Thoracic aorta (tissue), 2 donors: ENCODE data around the gene TTLL8. TPM values are rescaled to one million over a fixed set of nuclear protein-coding genes. Genes with fewer than 3 reads are reported as not detected.

Source experiments
- ATAC-seq: fragments of 150-250 bp; one replicate; pipeline ENCODE4 v1.8.0; 2017; ENCODE audit warnings: low read depth; ENCODE audit not compliant: insufficient number of reproducible peaks, low FRiP score
- DNase-seq: peaks from one replicate; pipeline ENCODE4 v3.0.0-alpha.2; 2020; ENCODE audit warnings: low spot score
- H3K27ac ChIP-seq, 2 donors: fragments of 200-600 bp; sonication (generic); 1 replicate in 1 of 2; 2 replicates in 1 of 2; pipeline ENCODE4 v1.5.1; 2016; ENCODE audit warnings: mild to moderate bottlenecking in 2 of 2, moderate library complexity in 2 of 2
- H3K27me3 ChIP-seq: fragments of 200-600 bp; sonication (generic); replicated peaks from 2 replicates; pipeline ENCODE4 v1.6.0; 2016; ENCODE audit warnings: mild to moderate bottlenecking; ENCODE audit not compliant: insufficient read depth
- H3K36me3 ChIP-seq: fragments of 200-600 bp; sonication (generic); one replicate; pipeline ENCODE4 v1.5.1; 2016
- H3K4me1 ChIP-seq, 2 donors: fragments of 200-600 bp; sonication (generic); 1 replicate in 1 of 2; 2 replicates in 1 of 2; pipeline versions ENCODE4 v1.5.1 to v1.6.0; 2016; ENCODE audit warnings: low read depth in 2 of 2, mild to moderate bottlenecking in 1 of 2; ENCODE audit not compliant: control insufficient read depth in 1 of 2
- H3K4me3 ChIP-seq: fragments of 200-600 bp; sonication (generic); 2 replicates; pipeline ENCODE4 v1.5.1; 2016; ENCODE audit warnings: mild to moderate bottlenecking
- H3K9me3 ChIP-seq: fragments of 200-600 bp; sonication (generic); 2 replicates; pipeline ENCODE4 v1.5.1; 2016
- CTCF ChIP-seq: fragments of 200-600 bp; sonication (generic); IDR thresholded peaks from one replicate; pipeline ENCODE4 v1.5.1; 2019; ENCODE audit warnings: antibody characterized with exemption
- total RNA-seq, 2 donors: library from RNA; depleted of rRNA; stranded (reverse); fragments of >200 nt; gene quantifications; one replicate each; pipeline versions ENCODE4 v1.1.0 to v1.2.3, GENCODE V29; 2016

TTLL8 gene
- total RNA-seq, 2 donors from 2014 or later: not detected

GRCh38 chr22:50008151-50009040, 49.7 kb downstream of the TTLL8 start:
- H3K4me1 ChIP-seq: no peaks in the 10 kb centered on the region
- H3K27ac ChIP-seq: no peak overlapping the region
- H3K9me3 ChIP-seq: no peaks in the 10 kb centered on the region
- no peak for TF ChIP-seq CTCF
- DNase-seq: no peak
- ATAC-seq: no peak
- H3K27me3 ChIP-seq: no peaks in the 10 kb centered on the region
- no peak overlapping the region for H3K4me3 ChIP-seq
- no peaks in the 10 kb centered on the region for H3K36me3 ChIP-seq

GRCh38 chr22:50007057-50007511, 51.0 kb downstream of the TTLL8 start:
- ATAC-seq (no peak), DNase-seq (no peak)
- H3K4me3 ChIP-seq: no peak overlapping the region
- no peaks in the 10 kb centered on the region for H3K4me1 ChIP-seq
- no peak overlapping the region for H3K27ac ChIP-seq
- H3K9me3 ChIP-seq: no peaks in the 10 kb centered on the region
- TF ChIP-seq CTCF: no peak
- no peaks in the 10 kb centered on the region for H3K27me3 ChIP-seq
- H3K36me3 ChIP-seq: no peaks in the 10 kb centered on the region

DNA sequence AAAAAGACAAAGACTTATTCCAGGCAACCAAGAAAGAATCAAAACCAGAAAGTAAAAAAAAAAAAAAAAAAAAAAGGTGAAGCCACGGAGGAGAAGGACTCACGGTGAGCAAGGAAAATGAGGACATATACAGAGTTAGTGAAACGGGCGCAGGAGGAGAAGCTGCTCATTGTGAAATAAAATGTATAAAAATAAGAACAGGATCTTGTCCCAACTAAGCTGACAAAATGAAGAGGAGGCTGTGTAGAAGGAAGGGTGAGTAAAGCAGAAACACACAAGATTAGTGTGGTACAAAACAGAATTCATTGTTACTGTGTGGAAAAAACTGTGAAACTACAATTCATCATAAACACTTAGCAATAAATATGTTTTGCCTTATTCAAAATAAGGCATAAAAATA, 53.2 kb downstream of the TTLL8 start:
- H3K4me1 ChIP-seq: no peaks in the 10 kb centered on the region
- DNase-seq (no peak), ATAC-seq (no peak)
- no peaks in the 10 kb centered on the region for H3K9me3 ChIP-seq
- no peak overlapping the region for H3K4me3 ChIP-seq
- no peak for TF ChIP-seq CTCF
- H3K27me3 ChIP-seq: no peaks in the 10 kb centered on the region
- H3K27ac ChIP-seq: no peak overlapping the region
- H3K36me3 ChIP-seq: no peaks in the 10 kb centered on the region

DNA sequence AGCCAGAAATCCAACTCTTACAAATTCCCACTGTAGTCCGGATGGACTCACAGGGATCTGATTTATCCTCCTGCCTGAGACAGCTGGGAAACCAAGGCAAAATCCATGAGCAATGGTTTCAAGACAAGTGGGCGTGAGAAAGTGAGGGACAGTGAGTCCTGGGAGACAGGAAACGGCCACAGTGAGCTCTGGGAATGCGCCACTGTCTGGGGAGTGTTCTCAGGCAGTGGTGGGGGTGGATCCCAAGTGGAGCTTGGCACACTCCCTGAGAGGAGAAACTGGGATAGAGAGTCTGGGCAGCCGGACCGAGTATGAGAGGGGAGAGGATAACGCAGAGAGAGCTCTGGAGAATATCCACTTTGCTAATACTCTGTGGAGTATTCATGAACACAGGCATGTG, 55.3 kb downstream of the TTLL8 start:
- TF ChIP-seq CTCF: no peak
- Histone ChIP-seq H3K27me3 (no peaks in the 10 kb centered on the region), H3K9me3 (no peaks in the 10 kb centered on the region), H3K27ac (no peak overlapping the region), H3K4me1 (no peaks in the 10 kb centered on the region), H3K4me3 (no peak overlapping the region), H3K36me3 (no peaks in the 10 kb centered on the region)
- DNase-seq: no peak
- no peak for ATAC-seq

DNA sequence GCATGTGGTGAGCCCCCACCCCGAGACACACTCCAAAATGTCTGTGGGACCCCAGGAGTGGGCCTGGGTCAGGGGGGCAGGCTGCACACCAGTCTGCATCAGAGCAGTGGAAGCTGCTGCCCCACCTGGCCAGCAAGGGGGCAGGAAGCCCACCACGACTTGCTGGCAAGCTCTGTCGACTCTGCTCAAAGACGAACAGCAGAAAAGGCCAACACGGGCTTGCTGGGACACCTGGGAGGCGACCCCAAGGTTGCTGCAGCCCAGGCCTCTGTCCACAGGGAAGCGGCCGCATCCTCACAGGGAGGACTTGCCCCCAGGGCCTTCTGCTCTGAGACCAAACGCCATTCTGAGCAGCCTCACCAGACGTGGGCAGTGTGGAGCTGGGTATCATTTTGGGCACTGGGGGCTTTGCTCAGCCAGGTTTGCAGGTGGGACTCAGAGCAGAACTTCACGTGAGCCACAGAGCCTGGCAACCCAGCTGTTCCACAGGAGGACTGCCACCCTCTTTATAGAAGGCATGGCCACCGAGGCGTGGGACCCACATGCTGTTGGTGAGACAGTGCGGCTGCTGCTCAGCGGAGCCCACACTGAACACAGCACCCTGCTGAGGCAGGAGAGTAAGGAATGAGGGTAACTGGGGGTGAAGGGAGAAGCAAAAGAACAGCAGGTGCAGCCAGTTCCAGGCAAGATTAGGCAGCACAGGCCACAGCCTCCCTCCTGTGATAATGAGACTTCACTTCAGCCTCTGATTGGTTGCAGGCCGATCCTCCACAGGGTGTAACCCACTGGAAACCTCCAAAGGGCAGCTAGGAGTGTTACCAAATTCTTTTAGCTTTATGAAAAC, 56.5 kb downstream of the TTLL8 start:
- no peak for DNase-seq
- H3K4me1 ChIP-seq: no peaks in the 10 kb centered on the region

More for the DNA sequence above, 56.5 kb downstream of the TTLL8 start:
- no peak for TF ChIP-seq CTCF
- no peak for ATAC-seq
- H3K27me3 ChIP-seq: no peaks in the 10 kb centered on the region
- H3K27ac ChIP-seq: no peak overlapping the region
- H3K4me3 ChIP-seq: no peak overlapping the region
- H3K36me3 ChIP-seq: no peaks in the 10 kb centered on the region
- H3K9me3 ChIP-seq: no peaks in the 10 kb centered on the region
